Thoracic aorta (tissue), 2 donors: ENCODE data around the gene PEX16. TPM values are rescaled to one million over a fixed set of nuclear protein-coding genes. Genes with fewer than 3 reads are reported as not detected.
"Not testable (repeated sequence)": the region's sequence is repeated elsewhere in the genome, so short reads cannot be mapped to it uniquely, and the experiment has no call there.

ENCODE experiments used
- ATAC-seq: fragments of 150-250 bp; one replicate; pipeline ENCODE4 v1.8.0; 2017; ENCODE audit warnings: low read depth; ENCODE audit not compliant: insufficient number of reproducible peaks, low FRiP score
- DNase-seq: peaks from one replicate; pipeline ENCODE4 v3.0.0-alpha.2; 2020; ENCODE audit warnings: low spot score
- H3K27ac ChIP-seq, 2 donors: fragments of 200-600 bp; sonication (generic); 1 replicate in 1 of 2; 2 replicates in 1 of 2; pipeline ENCODE4 v1.5.1; 2016; ENCODE audit warnings: mild to moderate bottlenecking in 2 of 2, moderate library complexity in 2 of 2
- H3K27me3 ChIP-seq: fragments of 200-600 bp; sonication (generic); replicated peaks from 2 replicates; pipeline ENCODE4 v1.6.0; 2016; ENCODE audit warnings: mild to moderate bottlenecking; ENCODE audit not compliant: insufficient read depth
- H3K36me3 ChIP-seq: fragments of 200-600 bp; sonication (generic); one replicate; pipeline ENCODE4 v1.5.1; 2016
- H3K4me1 ChIP-seq, 2 donors: fragments of 200-600 bp; sonication (generic); 1 replicate in 1 of 2; 2 replicates in 1 of 2; pipeline versions ENCODE4 v1.5.1 to v1.6.0; 2016; ENCODE audit warnings: low read depth in 2 of 2, mild to moderate bottlenecking in 1 of 2; ENCODE audit not compliant: control insufficient read depth in 1 of 2
- H3K4me3 ChIP-seq: fragments of 200-600 bp; sonication (generic); 2 replicates; pipeline ENCODE4 v1.5.1; 2016; ENCODE audit warnings: mild to moderate bottlenecking
- H3K9me3 ChIP-seq: fragments of 200-600 bp; sonication (generic); 2 replicates; pipeline ENCODE4 v1.5.1; 2016
- CTCF ChIP-seq: fragments of 200-600 bp; sonication (generic); IDR thresholded peaks from one replicate; pipeline ENCODE4 v1.5.1; 2019; ENCODE audit warnings: antibody characterized with exemption
- total RNA-seq, 2 donors: library from RNA; depleted of rRNA; stranded (reverse); fragments of >200 nt; gene quantifications; one replicate each; pipeline versions ENCODE4 v1.1.0 to v1.2.3, GENCODE V29; 2016

Gene PEX16
- total RNA-seq, 2 donors from 2014 or later, result 12.1 to 19.8 TPM

- TF ChIP-seq CTCF, result no peak
- no peak overlapping the region for H3K4me3 ChIP-seq
- H3K9me3 ChIP-seq, result no peaks in the 10 kb centered on the region
- H3K36me3 ChIP-seq, result peaks cover 32% of the 10 kb centered on the region
- ATAC-seq (no peak), DNase-seq (no peak)
- no peaks in the 10 kb centered on the region for H3K27me3 ChIP-seq
- no peaks in the 10 kb centered on the region for H3K4me1 ChIP-seq
- no peak overlapping the region for H3K27ac ChIP-seq
Measured at GRCh38 chr11:45909594-45910475, 7.8 kb downstream of the PEX16 start.

- peaks cover 19% of the 10 kb centered on the region for H3K36me3 ChIP-seq
Measured at GRCh38 chr11:45907911-45908370, 9.7 kb downstream of the PEX16 start.

GRCh38 chr11:45906965-45907611 lies 10.6 kb downstream of the PEX16 start, which contains the start of gene FREY1:
Gene FREY1, minus strand, starts transcription at chr11:45907271. Its CDS starts 26 bp downstream, at chr11:45907245.
- Histone ChIP-seq H3K36me3 (peaks cover 16% of the 10 kb centered on the region), H3K27ac (no peak within 1 kb of the TSS), H3K27me3 (no peaks in the 10 kb centered on the region), H3K9me3 (no peaks in the 10 kb centered on the region), H3K4me1 (no peaks in the 10 kb centered on the region), H3K4me3 (no peak within 1 kb of the TSS)
- no peak for DNase-seq
- no peak for TF ChIP-seq CTCF
- no peak for ATAC-seq

More at GRCh38 chr11:45907911-45908370, 9.7 kb downstream of the PEX16 start:
- no peak for TF ChIP-seq CTCF
- ATAC-seq (no peak), DNase-seq (no peak)
- H3K9me3 ChIP-seq, result no peaks in the 10 kb centered on the region
- H3K4me1 ChIP-seq, result no peaks in the 10 kb centered on the region
- H3K4me3 ChIP-seq, result no peak overlapping the region
- no peaks in the 10 kb centered on the region for H3K27me3 ChIP-seq
- H3K27ac ChIP-seq, result no peak overlapping the region

GRCh38 chr11:45906096-45906682 lies 11.5 kb downstream of the PEX16 start:
- no peak for ATAC-seq
- Histone ChIP-seq H3K36me3 (peaks cover 7% of the 10 kb centered on the region), H3K27ac (no peak overlapping the region), H3K4me3 (no peak overlapping the region), H3K9me3 (no peaks in the 10 kb centered on the region), H3K4me1 (peaks cover 0 to 4% of the 10 kb centered on the region in 2 donors), H3K27me3 (no peaks in the 10 kb centered on the region)
- DNase-seq, result no peak
- TF ChIP-seq CTCF, result no peak

DNA sequence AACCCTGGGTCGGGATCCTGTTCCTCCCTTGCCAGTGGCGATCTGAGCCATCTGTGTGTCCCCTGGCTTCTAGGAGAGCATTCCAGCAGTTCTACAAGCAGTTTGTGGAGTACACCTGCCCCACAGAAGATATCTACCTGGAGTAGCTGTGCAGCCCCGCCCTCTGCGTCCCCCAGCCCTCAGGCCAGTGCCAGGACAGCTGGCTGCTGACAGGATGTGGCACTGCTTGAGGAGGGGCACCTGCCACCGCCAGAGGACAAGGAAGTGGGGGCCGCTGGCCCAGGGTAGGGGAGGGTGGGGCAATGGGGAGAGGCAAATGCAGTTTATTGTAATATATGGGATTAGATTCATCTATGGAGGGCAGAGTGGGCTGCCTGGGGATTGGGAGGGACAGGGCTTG lies 12.1 kb downstream of the PEX16 start:
- H3K9me3 ChIP-seq, H3K4me3 ChIP-seq, H3K27ac ChIP-seq, ATAC-seq, H3K27me3 ChIP-seq, H3K36me3 ChIP-seq, DNase-seq: not testable (repeated sequence)
- peaks cover under 1 to 10% of the 10 kb centered on the region in 2 donors for H3K4me1 ChIP-seq
